ENCODE data around the gene HIPK1.
A peak's percentile ranks its signal among the peaks of the same experiment; 100 is the strongest.
"Not testable (repeated sequence)": the region's sequence is repeated elsewhere in the genome, so short reads cannot be mapped to it uniquely, and the experiment has no call there.

Gene HIPK1

DNA sequence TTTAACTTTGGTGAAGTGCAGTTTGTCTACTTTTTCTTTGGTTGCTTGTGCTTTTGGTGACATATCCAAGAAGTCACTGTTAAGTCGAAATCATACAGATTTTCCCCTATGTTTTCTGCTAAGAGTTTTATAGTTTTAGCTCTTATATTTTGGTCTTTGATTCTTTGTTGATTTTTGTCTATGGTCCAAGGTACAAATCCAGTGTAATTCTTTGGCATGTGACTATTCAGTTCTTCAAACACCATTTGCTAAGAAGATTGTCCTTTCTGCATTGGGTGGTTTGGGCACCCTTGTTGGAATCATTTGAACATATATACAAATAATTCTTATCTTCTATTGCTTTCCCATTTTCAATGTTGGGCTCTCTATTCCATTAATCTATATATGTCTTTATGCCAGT is 16.2 kb downstream of the HIPK1 start:
- DNase-seq (ENCODE audit: low read depth in 2 of 2), result no peak

DNA sequence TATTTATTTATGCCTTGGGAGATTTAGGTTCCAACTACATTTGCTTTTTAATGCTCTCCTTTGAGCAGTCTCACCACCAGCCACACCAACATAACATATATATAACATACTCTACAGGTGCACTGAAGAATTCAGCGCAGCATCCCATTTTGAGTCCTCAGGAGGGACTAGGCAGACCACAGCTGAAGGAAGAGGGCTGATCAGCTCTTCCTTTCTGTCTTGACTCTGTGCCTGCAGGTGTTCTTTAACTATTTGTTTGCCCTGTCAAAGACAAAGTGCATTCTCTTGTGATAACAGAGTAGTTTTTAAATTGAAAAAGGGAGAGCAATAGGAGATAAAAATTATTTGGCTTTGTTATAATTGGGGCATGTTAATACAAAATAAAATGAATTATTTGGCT is 17.0 kb downstream of the HIPK1 start:
- DNase-seq (ENCODE audit: low read depth in 2 of 2), result no peak

DNA sequence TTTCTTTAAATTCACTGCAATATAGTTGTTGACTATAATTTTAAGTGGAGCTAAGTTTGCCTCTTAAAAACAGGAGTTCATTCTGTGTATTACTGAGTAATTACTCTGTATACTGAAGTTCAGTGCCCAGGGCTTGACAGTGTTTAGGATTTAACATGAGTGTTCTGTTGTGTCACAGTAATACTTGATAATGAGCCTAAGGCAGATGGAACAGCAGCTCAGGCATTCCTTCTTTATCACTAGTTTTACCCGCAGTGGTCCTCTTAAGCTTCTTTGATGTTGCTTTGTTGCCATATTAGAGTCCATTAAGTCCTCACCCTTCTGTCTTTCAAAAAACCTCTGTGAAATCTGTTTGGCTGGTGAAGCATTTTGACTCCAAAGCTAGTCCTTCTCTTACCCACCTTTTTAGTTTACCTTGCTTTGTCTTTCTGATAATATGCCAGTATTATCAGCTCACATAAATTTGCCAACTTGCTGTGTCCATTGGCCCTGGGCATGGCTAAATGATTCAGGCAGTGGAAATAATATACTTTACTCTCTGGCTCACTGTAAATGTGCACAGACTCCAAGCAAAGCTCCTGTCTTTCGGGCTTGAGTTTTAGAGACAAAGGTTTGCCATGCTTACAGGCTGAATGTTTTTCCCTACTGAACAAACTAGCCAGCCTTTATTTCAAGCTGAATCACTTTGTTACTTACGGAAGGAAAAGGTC is 17.7 kb downstream of the HIPK1 start:
- no peak for DNase-seq (ENCODE audit: low read depth in 2 of 2)

DNA sequence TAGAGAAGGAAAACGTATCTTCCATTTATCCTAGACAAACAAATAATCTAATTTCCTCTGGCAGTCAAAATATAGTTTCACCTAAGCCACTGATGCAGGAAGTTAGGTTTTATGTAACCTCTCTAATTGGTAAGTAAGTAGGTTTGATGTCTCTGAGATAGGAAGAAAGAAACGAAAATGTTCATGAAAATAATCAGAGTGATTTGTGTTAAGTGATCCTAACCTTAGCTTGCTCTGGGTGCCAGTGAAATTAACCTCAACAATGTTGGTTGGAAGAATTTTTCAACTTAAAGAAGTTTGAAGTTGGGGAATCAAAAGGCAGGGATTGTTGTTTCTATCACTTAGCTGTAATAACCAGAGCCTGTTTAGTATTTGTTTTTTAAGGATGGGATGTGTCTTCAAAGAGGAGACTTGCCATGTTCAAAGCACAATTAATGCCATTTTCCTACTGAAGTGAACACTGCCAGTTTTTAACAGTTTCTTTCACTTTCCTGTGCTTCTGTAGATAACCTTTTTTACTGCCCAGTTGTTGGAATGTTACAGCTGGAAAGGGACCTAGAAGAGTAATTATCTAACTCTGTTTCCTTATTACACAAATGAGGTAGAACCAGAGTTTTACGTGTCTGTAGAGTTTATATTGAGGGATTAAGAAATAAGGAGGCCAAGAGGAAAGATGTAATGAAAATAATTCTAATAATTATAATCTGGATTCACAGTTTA is 18.4 kb downstream of the HIPK1 start:
- no peak for DNase-seq (ENCODE audit: low read depth in 2 of 2)

DNA sequence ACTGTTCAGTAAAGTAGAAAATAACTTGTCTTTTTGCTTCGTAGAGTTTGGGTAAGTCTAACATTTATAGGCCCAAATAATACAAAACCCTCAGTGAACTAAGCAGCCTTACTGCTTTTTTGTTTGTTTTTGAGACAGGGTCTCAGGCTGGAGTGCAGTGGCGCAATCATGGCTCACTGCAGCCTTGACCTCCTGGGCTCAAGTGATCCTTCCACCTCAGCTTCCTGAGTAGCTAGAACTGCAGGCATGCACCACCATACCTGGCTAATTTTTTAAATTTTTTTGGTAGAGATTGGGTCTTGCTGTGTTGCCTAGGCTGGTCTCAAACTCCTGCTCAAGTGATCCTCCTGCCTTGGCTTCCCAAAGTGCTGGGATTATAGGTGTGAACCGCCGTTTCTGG is 19.0 kb downstream of the HIPK1 start:
- not testable (repeated sequence) for DNase-seq (ENCODE audit: low read depth in 2 of 2)

DNA sequence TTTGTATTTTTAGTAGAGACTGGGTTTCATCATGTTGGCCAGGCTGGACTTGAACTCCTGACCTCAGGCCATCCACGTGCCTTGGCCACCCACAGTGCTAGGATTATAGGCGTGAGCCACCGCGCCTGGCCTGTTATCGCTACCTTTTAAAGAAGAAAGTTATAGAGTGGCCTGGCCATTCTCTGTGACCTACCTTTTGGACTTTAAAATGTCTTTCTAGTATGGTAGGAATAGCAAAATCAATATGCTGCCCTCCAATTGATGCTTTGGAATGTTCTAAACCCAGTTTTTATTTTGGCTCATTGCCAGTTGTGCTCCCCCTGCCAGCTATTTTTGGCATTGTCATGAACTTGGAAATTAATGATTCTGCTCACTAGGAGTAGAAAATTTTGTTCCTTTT is 19.9 kb downstream of the HIPK1 start:
- DNase-seq (ENCODE audit: low read depth in 2 of 2), result no peak

DNA sequence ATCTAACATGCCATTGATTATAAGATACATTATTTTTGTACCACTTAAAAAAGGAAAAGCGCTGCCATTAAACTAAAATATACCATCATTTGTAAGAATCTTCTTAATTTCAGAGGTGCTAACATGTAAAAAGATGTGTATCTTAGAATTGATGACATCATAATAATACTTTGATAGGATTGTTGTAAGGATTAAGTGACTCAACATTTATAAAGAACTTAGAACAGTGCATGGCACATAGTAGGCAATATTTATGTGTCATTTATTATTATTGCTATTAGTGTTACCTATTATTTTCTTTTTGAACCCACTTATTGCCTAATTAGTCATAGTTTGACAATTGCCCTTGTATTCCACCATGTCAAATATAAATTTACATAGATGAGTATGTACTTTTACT is 21.8 kb downstream of the HIPK1 start:
- DNase-seq (ENCODE audit: low read depth in 2 of 2), result no peak

DNA sequence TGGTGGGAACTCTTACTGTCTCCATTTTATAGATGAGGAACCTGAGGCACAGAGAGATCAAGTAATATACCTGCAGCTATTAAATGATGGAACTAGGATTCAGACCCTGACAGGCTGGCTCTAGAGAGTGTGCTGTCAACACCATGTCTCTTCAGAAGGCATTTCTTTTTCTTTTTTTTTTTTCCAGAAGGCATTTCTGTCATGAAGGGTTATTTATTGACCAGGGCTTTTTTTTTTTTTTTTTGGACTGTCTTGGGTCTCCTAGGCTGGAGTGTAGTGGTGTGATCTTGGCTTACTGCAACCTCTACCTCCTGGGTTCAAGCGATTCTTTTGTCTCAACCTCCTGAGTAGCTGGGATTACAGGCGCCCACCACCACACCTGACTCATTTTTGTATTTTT is 22.6 kb downstream of the HIPK1 start:
- no peak for DNase-seq (ENCODE audit: low read depth in 2 of 2)

DNA sequence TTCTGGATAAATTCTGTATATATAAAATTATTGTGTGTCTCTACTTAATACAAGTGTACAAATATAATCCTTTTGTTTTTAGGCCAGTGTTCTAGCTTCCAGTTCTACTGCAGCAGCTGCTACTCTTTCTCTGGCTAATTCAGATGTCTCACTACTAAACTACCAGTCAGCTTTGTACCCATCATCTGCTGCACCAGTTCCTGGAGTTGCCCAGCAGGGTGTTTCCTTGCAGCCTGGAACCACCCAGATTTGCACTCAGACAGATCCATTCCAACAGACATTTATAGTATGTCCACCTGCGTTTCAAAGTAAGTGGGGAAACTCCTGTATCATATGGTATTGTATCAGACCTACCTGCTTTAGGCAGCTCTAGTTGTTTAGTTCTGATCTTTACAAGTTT is 28.9 kb downstream of the HIPK1 start:
- no peak for DNase-seq (ENCODE audit: low read depth in 2 of 2)

DNA sequence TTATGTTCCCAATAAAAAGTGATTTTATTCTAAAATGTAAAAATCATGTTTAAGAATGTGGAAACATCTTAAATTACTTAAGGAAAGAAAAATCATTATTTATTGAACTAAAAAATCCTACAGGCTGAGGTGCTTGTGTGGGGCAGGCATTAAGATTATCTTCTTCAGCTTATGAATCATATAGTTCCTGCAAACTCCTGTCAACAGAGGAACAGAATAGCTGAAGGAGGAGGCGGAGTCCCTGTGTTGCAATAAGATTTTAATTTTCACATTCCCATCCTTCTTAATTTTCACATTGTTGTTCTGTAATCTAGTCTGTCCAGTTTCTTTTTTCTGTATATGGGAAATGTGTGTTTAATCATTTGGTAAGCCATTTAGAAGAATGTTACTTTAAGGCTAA is 29.6 kb downstream of the HIPK1 start:
- no peak for DNase-seq (ENCODE audit: low read depth in 2 of 2)

DNA sequence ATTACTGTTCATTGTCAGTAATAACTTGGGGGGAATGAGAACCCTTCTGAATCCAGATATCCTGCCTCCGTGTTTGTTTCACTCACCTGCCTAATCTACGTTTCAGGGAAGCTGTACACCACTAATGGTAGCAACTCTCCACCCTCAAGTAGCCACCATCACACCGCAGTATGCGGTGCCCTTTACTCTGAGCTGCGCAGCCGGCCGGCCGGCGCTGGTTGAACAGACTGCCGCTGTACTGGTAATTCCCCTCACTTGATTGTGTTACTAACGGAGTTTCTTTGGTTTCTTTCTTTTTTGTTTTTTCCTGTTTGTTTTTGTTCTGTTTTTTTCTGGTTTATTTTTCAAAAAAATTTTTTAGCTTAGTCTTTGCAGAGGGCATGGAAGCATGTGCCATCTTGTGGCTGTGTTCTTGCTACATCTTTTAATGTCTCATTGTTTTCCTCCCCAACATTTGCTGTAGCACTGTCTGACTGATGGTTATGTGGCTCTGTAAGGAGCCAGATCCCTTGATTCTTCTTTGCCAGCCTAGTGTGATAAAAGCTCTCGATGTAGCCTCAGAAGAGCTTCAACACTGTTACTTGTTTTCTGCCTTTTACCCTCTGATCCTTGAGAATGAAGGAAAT is 34.3 kb downstream of the HIPK1 start:
- DNase-seq (ENCODE audit: low read depth in 2 of 2), result no peak

DNA sequence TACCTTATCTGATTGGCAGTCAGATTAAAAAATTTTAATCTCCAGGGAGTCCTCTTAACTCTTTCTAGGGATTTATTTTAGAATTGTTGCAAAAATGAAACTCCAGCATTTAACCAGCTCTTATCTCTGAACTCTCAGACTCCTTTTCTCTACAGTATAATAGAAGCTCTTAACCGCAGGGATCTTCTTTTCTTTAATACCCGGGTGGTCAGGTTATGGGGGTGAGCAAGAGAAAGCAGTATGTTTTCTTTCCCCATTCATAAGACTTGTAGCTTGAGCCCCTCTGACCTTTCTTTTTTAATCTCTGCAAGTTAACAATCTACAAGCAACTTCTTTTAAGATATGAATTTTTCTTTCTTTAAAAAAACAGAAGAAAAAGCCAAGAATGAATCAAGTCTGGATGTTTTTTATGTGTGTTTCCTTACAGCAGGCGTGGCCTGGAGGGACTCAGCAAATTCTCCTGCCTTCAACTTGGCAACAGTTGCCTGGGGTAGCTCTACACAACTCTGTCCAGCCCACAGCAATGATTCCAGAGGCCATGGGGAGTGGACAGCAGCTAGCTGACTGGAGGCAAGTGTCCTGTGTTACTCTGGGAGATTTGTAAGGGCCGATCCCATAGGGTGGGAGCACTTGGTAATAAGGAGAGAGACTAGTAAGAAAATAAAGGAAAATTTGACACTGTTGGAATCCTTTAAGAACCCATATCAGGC is 36.7 kb downstream of the HIPK1 start:
- no peak for DNase-seq (ENCODE audit: low read depth in 2 of 2)

DNA sequence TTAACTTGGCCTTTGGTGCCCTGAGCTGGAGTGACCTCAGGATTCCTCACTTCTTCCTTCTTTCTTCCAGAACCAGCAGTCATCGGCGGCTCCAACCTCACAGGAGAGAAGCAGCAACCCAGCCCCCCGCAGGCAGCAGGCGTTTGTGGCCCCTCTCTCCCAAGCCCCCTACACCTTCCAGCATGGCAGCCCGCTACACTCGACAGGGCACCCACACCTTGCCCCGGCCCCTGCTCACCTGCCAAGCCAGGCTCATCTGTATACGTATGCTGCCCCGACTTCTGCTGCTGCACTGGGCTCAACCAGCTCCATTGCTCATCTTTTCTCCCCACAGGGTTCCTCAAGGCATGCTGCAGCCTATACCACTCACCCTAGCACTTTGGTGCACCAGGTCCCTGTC is 43.8 kb downstream of the HIPK1 start:
- no peak for DNase-seq (ENCODE audit: low read depth in 2 of 2)

DNA sequence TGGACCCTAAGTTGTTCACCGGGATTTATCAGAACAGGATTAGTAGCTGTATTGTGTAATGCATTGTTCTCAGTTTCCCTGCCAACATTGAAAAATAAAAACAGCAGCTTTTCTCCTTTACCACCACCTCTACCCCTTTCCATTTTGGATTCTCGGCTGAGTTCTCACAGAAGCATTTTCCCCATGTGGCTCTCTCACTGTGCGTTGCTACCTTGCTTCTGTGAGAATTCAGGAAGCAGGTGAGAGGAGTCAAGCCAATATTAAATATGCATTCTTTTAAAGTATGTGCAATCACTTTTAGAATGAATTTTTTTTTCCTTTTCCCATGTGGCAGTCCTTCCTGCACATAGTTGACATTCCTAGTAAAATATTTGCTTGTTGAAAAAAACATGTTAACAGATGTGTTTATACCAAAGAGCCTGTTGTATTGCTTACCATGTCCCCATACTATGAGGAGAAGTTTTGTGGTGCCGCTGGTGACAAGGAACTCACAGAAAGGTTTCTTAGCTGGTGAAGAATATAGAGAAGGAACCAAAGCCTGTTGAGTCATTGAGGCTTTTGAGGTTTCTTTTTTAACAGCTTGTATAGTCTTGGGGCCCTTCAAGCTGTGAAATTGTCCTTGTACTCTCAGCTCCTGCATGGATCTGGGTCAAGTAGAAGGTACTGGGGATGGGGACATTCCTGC is 46.2 kb downstream of the HIPK1 start:
- no peak for DNase-seq (ENCODE audit: low read depth in 2 of 2)

DNA sequence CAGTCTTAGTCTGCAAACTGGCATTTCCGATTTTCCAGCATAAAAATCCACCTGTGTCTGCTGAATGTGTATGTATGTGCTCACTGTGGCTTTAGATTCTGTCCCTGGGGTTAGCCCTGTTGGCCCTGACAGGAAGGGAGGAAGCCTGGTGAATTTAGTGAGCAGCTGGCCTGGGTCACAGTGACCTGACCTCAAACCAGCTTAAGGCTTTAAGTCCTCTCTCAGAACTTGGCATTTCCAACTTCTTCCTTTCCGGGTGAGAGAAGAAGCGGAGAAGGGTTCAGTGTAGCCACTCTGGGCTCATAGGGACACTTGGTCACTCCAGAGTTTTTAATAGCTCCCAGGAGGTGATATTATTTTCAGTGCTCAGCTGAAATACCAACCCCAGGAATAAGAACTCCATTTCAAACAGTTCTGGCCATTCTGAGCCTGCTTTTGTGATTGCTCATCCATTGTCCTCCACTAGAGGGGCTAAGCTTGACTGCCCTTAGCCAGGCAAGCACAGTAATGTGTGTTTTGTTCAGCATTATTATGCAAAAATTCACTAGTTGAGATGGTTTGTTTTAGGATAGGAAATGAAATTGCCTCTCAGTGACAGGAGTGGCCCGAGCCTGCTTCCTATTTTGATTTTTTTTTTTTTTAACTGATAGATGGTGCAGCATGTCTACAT is 47.6 kb downstream of the HIPK1 start:
- no peak for DNase-seq (ENCODE audit: low read depth in 2 of 2)

DNA sequence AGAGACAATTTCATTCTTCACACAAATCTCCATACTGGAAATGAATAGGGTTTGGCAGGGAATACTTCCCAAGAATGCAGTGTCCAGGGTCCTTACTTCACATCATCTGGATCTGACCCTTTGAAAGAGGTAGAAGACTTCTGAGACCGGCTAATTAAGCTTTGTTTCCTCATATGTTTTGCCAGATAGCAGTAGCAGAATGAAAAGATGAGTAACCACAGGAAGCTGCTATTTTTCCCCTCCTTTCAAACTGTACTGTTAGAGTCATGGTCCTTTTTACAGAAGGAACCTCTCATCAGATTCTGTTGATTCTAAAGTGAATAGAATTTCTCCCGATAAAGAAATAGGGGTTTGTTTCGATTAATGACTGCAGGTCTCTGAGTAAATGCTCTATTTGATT is 48.8 kb downstream of the HIPK1 start:
- no peak for DNase-seq (ENCODE audit: low read depth in 2 of 2)

DNA sequence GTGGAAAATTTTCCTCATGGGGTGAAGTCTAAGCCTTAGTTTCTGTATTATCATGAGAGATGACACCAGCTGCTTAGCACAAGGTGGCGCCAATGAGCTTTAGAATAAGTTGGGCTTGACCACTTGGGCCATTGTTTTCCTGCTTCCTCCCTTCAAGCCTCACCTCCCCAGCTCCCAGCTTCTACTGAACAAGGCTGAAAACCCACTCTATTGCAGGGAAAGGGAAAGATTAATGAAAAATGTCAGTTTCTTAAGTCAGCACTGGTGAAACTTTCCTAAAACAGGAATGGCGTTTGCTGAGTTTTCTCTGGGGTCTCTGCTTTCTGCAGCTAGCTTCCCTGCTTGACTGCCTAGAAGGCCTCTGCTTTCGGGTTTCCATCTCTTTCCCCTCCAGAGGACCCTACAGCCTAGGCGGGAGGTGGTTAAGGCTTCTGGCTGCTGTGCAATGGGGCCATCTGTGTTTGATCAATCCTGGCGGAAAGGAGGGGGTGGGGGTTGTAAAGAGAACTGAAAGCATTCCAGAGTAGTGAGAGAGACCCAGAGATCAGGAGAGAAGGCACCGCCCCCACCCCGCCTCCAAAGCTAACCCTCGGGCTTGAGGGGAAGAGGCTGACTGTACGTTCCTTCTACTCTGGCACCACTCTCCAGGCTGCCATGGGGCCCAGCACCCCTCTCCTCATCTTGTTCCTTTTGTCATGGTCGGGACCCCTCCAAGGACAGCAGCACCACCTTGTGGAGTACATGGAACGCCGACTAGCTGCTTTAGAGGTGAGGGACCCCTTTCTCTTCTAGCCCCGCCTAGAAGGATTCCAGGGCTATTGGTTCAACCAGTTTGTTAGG is 50.0 kb downstream of the HIPK1 start, which contains the start of gene OLFML3:
Gene OLFML3 (plus strand): TSS at position 612 of the 840 bp plus-strand sequence. CDS start 43 bp downstream, at position 655.
- DNase-seq (ENCODE audit: low read depth in 2 of 2), result peak in 1 of 2 donors; percentile 7

DNA sequence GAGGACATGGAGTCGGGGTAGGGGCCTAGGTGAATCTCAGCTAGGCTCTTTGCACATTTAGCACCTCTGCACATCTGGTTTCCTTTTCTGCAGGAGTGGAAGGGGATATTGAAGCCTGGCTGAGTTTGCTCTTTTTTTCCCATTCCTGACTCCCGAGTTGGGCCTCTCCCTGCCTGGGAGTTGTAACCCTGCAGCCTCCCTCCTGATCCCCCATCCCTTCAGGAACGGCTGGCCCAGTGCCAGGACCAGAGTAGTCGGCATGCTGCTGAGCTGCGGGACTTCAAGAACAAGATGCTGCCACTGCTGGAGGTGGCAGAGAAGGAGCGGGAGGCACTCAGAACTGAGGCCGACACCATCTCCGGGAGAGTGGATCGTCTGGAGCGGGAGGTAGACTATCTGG is 51.0 kb downstream of the HIPK1 start:
- DNase-seq (ENCODE audit: low read depth in 2 of 2), result no peak

DNA sequence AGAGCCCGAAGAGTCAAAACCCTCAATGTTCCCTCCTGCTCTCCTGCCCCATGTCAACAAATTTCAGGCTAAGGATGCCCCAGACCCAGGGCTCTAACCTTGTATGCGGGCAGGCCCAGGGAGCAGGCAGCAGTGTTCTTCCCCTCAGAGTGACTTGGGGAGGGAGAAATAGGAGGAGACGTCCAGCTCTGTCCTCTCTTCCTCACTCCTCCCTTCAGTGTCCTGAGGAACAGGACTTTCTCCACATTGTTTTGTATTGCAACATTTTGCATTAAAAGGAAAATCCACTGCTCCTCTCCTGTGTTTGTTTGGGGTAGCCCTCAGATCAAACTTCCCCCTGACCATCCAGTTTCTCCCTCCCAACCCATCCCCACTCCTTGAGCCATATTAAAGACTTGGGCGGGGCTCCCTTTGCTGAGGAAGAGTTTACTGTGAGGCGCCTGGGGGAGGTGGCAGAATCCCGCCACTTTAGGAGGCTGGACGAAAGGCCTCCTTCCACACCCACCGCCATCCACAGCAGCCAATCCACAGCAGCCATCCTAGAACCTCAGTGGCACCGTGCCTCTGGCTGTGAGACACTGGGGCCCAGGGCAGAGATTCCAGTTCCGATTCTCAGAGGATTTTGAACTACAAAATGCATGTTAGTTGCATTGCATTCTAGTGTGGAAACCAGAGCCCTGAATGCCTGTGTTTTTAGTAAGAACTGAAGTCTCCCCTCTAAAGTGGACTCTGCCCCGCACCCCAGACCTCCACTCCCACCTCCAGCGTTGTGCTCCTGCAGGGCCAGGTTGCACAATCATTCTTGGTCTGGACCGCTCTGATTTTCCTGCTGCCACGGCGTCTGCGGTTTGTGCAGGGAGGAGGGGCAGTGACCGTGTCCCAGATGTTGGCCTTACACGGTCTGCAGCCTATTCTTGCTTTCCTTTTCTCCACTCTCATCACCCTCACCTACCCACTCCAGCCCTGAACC is 53.1 kb downstream of the HIPK1 start:
- DNase-seq (ENCODE audit: low read depth in 2 of 2), result no peak

Data from stimulated activated CD8-positive, alpha-beta memory T cell treated with anti-CD3 and anti-CD28 coated beads, Interleukin-7, amount 100 ng/mL, for 4 hours (primary cell).